Placental epithelial cell (primary cell): ENCODE results near the gene RRAS. TPM values are rescaled to one million over a fixed set of nuclear protein-coding genes. Genes with fewer than 3 reads are reported as not detected.

Experiments
- small RNA-seq: library from RNA; depleted of rRNA; stranded (forward); fragments of <200 nt; gene quantifications from one replicate; pipeline ENCODE3, GENCODE V24; 2012
- total RNA-seq: library from RNA; depleted of rRNA; stranded (reverse); fragments of >200 nt; gene quantifications from 2 replicates; pipeline ENCODE4 v1.2.3, GENCODE V29; 2012

Gene RRAS
- 50.3 and 51.6 TPM in 2 replicates for total RNA-seq

GRCh38 chr19:49640113-49640898 lies at the start of gene RRAS:
Gene RRAS, minus strand, starts transcription at chr19:49640143. Its CDS starts 45 bp downstream, at chr19:49640098.

DNA sequence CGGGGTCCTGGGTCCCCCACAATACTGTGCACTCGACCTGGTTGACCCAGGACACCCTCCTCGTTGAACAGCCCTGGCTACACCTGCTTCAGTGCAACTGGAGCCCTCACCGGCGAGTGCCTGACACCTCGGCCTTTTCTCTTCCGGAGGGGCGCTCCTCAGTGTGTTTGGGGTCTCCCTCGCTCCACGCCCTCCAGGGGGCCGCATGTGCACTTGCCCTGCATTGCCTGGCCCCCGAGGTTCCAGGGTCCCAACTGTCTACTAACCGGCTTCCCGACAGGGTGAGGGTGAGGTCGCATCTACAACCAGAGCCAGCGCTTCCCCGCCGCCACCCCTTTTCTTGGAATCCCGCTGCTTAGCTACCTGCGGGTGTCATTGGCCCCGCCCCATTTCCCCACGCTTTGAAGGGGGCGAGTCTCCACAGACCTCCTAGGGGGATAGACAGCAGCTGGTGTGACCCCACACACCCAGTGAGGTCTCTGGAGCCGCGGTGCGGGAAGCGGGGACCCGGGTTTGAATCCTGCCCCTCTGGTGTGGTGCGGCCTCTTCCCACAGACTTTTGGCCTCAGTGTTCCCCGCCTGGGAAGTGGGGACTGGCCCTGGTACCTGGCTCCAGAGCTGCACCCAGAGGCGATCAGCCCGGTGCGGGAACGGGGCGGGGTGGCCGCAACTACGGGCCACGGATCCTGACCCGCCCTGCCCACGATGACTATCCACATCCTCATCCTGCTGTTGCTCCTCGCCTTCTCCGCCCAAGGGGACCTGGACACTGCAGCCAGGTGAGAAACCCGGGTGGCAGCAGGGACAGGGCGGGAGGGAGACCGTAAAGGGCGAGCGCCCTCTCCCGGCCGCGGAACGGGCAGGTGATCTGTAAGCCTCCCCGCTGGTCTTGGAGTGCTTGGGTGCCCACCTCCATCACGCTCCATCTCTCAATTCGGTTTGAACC lies 49.5 kb upstream of the RRAS start, which contains the start of gene ADM5:
TSS of gene ADM5 (plus strand) at position 462 of the 946 bp plus-strand sequence. CDS start at position 706, 244 bp downstream.

DNA sequence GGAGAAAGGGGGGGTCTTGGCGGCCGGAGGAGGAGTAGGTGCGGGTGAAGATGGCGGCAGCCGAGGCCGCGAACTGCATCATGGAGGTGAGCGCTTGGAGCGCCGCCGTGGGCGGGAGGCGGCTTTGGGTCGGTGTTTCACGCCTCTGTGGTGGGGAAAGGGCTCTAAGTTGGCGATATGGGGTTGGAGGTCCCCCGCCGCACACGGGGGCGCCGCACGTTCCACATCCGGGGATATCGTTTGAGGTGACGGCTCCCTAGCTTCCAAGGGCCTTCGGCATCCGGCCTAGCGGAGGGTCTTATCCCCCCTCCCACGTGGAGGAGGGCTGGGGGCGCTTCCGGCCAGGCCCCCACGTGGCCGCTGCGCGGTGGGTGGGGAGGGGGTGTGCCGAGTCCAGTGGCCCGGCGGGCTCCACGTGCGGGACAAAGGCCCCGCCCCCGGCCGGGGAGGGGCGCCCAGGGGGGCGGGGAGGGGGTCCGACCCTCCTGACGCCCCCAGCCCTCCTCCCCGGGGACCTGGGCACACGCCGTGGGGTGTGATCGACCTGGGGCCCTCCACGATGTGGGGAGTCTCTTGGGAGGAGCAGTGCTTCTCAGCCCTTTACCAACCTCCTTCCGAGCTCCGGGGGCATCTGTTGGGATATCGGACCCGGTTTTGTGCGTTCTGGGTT lies 37.4 kb upstream of the RRAS start, which contains the start of gene PRMT1:
TSS of gene PRMT1 (plus strand) at position 41 of the 670 bp plus-strand sequence. CDS start at position 51, 10 bp downstream.

DNA sequence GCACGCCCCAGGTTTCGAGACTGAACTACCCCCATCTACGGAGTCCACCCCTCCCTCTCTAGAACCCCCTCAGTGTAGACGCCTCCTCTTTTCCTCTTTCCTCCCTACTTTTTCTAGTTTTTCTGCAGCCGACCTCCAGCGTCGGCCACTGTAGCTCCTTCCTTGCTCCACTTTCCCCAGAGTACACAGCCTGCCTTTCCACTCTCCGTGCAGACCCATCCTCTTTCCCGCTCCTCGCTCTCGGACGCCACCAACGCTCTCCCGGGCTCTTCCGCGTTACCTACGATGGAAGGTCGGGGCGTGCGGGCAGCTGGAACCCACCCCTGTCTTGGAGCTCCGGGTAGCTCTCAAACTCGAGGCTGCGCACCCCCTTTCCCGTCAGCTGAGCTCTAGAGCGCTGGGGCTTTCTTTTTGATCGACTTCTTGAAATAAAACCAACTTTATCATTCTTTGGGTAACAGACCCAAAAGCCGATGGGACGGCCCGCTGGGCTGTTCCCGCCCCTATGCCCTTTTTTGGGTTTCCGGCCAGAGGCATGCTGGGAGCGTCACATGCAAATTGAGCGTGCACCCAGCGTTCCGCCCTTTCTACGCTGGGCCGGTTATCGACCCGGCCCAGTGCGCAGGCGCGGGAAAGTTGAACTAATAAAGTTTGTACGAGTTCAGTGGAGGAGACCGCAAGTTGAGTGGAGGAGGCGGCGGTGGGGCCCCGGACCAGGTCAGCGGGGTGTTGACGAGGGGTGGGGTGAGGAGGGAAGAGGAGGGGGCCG lies 25.6 kb upstream of the RRAS start, which contains the start of the genes BCL2L12 and IRF3:
TSS of gene BCL2L12 (plus strand) at position 583 of the 769 bp plus-strand sequence. CDS start 760 bp downstream, outside the sequence.
TSS of gene IRF3 (minus strand) at position 507 of the 769 bp plus-strand sequence. CDS start 1,019 bp downstream, outside the sequence.

GRCh38 chr19:49641688-49642491 lies 1.9 kb upstream of the RRAS start, which contains the start of gene SCAF1:
Gene SCAF1, plus strand, starts transcription at chr19:49642209. Its CDS starts 2,818 bp downstream, at chr19:49645027.

GRCh38 chr19:49590971-49591730 lies 48.8 kb downstream of the RRAS start, which contains the start of gene PRR12:
Gene PRR12, plus strand, starts transcription at chr19:49591182. Its CDS starts 473 bp downstream, at chr19:49591655.

Small RNAs within 50 kb of the gene (small RNA-seq; reads per million reads assigned to genes)
- not detected for gene MIR5088

Other genes starting within 250 kb of the RRAS start
- not detected in 2 replicates for gene PTH2, start 216.7 kb downstream of the RRAS start, total RNA-seq
- not detected in 2 replicates for gene GFY, start 214.8 kb downstream of the RRAS start, total RNA-seq
- gene SLC17A7, start 198.6 kb downstream of the RRAS start, total RNA-seq = under 0.01 TPM in 1 of 2 replicates, not detected in the other
- gene PIH1D1, start 188.3 kb downstream of the RRAS start, total RNA-seq = 84.0 and 118 TPM in 2 replicates
- 27.1 and 34.2 TPM in 2 replicates for gene ALDH16A1, start 186.9 kb downstream of the RRAS start, total RNA-seq
- 0.79 TPM in 1 of 2 replicates, not detected in the other for gene FLT3LG, start 165.9 kb downstream of the RRAS start, total RNA-seq
- gene RPL13A, start 152.5 kb downstream of the RRAS start, total RNA-seq = 2,267 and 3,501 TPM in 2 replicates
- 2,287 and 2,633 TPM in 2 replicates for gene RPS11, start 143.7 kb downstream of the RRAS start, total RNA-seq
- gene FCGRT, start 127.5 kb downstream of the RRAS start, total RNA-seq = 39.7 and 108 TPM in 2 replicates
- 39.7 and 79.5 TPM in 2 replicates for gene RCN3, start 112.1 kb downstream of the RRAS start, total RNA-seq
- gene NOSIP, start 59.6 kb downstream of the RRAS start, total RNA-seq = 64.0 and 72.6 TPM in 2 replicates
- gene PRRG2, start 58.8 kb downstream of the RRAS start, total RNA-seq = 8.6 and 11.2 TPM in 2 replicates
- gene PRR12, start 49.0 kb downstream of the RRAS start, total RNA-seq = 4.4 and 5.9 TPM in 2 replicates
- gene SCAF1, start 2.1 kb upstream of the RRAS start, total RNA-seq = 19.6 and 31.6 TPM in 2 replicates
- gene IRF3, start 25.7 kb upstream of the RRAS start, total RNA-seq = 64.0 and 64.4 TPM in 2 replicates
- 8.2 and 16.1 TPM in 2 replicates for gene BCL2L12, start 25.8 kb upstream of the RRAS start, total RNA-seq
- gene PRMT1, start 37.1 kb upstream of the RRAS start, total RNA-seq = 132 and 208 TPM in 2 replicates
- gene ADM5, start 49.5 kb upstream of the RRAS start, total RNA-seq = 0.43 and 1.2 TPM in 2 replicates
- 1.6 and 3.1 TPM in 2 replicates for gene CPT1C, start 51.0 kb upstream of the RRAS start, total RNA-seq
- gene TSKS, start 123.2 kb upstream of the RRAS start, total RNA-seq = 0.76 and 6.7 TPM in 2 replicates
- gene AP2A1, start 126.9 kb upstream of the RRAS start, total RNA-seq = 90.3 and 178 TPM in 2 replicates
- 23.9 and 25.5 TPM in 2 replicates for gene FUZ, start 173.1 kb upstream of the RRAS start, total RNA-seq
- 26.3 and 33.5 TPM in 2 replicates for gene MED25, start 178.1 kb upstream of the RRAS start, total RNA-seq
- 114 and 134 TPM in 2 replicates for gene PTOV1, start 211.0 kb upstream of the RRAS start, total RNA-seq
- gene PNKP, start 227.4 kb upstream of the RRAS start, total RNA-seq = 45.1 and 58.2 TPM in 2 replicates
- gene AKT1S1, start 237.2 kb upstream of the RRAS start, total RNA-seq = 20.4 and 24.7 TPM in 2 replicates
- 23.6 and 30.3 TPM in 2 replicates for gene TBC1D17, start 237.6 kb upstream of the RRAS start, total RNA-seq